NT2/D1 (cell line): ENCODE measurements around the gene HMGB3.
A peak's percentile ranks its signal among the peaks of the same experiment; 100 is the strongest.
"Not testable (repeated sequence)": the region's sequence is repeated elsewhere in the genome, so short reads cannot be mapped to it uniquely, and the experiment has no call there.

Experiments
- DNase-seq: peaks from one replicate; pipeline ENCODE4 v3.0.0-alpha.2; 2011; ENCODE audit warnings: low read depth, low spot score
- H3K27me3 ChIP-seq: 2 replicates; pipeline ENCODE4 v1.6.0; 2011; ENCODE audit warnings: mild to moderate bottlenecking; ENCODE audit not compliant: insufficient read length, insufficient read depth
- H3K36me3 ChIP-seq: 2 replicates; pipeline ENCODE4 v1.6.1; 2011; ENCODE audit warnings: mild to moderate bottlenecking, low read length, mixed read lengths; ENCODE audit not compliant: insufficient read depth, insufficient read length
- H3K4me1 ChIP-seq: 2 replicates; pipeline ENCODE4 v1.5.1; 2011; ENCODE audit not compliant: insufficient read depth, insufficient read length
- H3K4me3 ChIP-seq: 2 replicates; pipeline ENCODE4 v1.5.1; 2011; ENCODE audit warnings: low read depth; ENCODE audit not compliant: insufficient read length
- H3K9ac ChIP-seq: 2 replicates; pipeline ENCODE4 v1.6.0; 2011; ENCODE audit warnings: low read depth; ENCODE audit not compliant: insufficient read length
- H3K9me3 ChIP-seq: 2 replicates; pipeline ENCODE4 v1.5.1; 2011; ENCODE audit warnings: mild to moderate bottlenecking, low read length; ENCODE audit not compliant: insufficient read depth
- SUZ12 ChIP-seq: IDR thresholded peaks from 2 replicates; pipeline ENCODE4 v1.6.1; 2011; ENCODE audit not compliant: insufficient read length, insufficient read depth; ENCODE audit errors: extremely low read depth
- YY1 ChIP-seq: IDR thresholded peaks from 2 replicates; pipeline ENCODE4 v1.6.1; 2011; ENCODE audit not compliant: insufficient read length, insufficient read depth
- ZNF274 ChIP-seq: IDR thresholded peaks from 2 replicates; pipeline ENCODE4 v1.6.1; 2011; ENCODE audit warnings: mild to moderate bottlenecking, low read depth, low read length

HMGB3 gene

DNA sequence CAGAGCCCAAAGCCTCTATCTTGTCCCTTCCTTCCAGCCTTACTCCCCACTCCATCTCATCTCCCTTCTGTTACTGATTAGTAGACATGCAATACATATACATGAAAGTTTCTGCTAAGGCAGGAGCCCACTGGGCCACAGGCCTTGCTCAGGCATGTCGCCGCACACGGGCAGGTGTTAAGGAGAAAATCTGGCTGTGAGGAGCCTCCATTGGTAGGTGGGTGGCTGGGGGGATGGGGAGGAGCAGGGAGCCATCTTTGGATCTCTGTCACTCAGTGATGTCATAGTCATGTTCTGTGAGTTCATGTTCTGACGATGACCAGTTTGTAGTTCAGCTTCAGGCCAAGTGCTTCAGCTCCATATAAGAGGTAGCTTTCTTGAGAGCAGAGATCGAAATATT, 2.9 kb upstream of the HMGB3 start:
- Histone ChIP-seq H3K27me3 (peaks cover 10% of the 10 kb centered on the region), H3K4me1 (no peaks in the 10 kb centered on the region), H3K9me3 (no peaks in the 10 kb centered on the region), H3K36me3 (peaks cover 4% of the 10 kb centered on the region), H3K4me3 (no peak overlapping the region), H3K9ac (no peak overlapping the region)
- TF ChIP-seq ZNF274 (no peak), SUZ12 (no peak), YY1 (no peak)
- no peak for DNase-seq

DNA sequence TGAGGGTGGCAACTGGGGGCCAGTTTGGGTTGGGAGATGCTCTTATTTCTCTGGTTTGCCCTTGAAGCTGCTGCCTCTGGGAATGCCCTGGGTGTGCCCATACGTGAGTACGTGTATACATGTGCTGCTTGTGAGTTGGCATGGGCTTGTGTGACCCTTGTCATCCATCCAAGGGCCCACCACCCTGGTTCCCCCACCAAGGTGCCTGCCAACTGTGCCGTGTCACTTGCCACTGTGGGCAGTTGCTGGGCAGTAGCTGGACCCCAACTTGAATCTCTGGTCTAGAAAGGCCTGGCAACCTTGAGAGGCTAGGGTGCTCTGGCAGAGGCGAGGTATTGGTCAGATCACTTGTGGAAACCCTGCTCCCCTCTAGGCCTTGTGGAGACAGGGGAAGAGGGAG, 2.4 kb upstream of the HMGB3 start:
- Histone ChIP-seq H3K27me3 (peaks cover 10% of the 10 kb centered on the region), H3K9me3 (no peaks in the 10 kb centered on the region), H3K9ac (no peak overlapping the region), H3K36me3 (peaks cover 9% of the 10 kb centered on the region), H3K4me3 (no peak overlapping the region), H3K4me1 (no peaks in the 10 kb centered on the region)
- no peak for TF ChIP-seq ZNF274
- no peak for TF ChIP-seq SUZ12
- no peak for TF ChIP-seq YY1
- DNase-seq, result no peak

DNA sequence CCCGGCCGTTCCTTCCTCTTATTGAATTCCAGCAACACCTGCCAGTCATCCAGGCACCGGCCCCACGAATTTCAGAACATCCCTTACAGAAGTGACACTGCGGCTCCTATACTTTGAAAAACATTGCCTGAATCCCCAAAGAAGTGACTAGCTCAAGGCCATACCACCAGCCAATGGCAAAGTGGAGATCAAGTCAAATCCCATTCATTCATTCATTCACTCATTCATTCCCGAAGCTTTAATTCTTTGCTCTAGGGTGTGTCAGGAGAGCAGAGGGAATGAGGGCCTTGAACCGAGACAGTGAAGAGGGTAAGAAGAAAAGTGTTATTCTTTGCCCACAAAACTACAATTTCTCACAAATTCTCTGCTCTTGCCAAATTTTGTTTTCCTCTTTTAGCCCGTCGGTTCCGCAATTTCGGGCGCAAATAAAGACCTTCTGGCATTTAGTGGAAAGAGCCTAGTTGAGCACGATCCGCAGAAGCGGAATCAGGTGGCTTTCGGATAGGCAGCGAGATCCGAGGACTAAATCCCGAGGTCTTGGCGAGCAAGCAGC, 824 bp upstream of the HMGB3 start:
- H3K27me3 ChIP-seq, result peaks cover 10% of the 10 kb centered on the region
- H3K4me3 ChIP-seq, result peak overlapping the region; percentile 40
- peak overlapping the region; percentile 64 for H3K9ac ChIP-seq
- no peak for DNase-seq
- no peaks in the 10 kb centered on the region for H3K4me1 ChIP-seq
- TF ChIP-seq YY1, result no peak
- TF ChIP-seq ZNF274, result no peak
- TF ChIP-seq SUZ12, result no peak
- H3K9me3 ChIP-seq, result no peaks in the 10 kb centered on the region
- peaks cover 14% of the 10 kb centered on the region for H3K36me3 ChIP-seq

DNA sequence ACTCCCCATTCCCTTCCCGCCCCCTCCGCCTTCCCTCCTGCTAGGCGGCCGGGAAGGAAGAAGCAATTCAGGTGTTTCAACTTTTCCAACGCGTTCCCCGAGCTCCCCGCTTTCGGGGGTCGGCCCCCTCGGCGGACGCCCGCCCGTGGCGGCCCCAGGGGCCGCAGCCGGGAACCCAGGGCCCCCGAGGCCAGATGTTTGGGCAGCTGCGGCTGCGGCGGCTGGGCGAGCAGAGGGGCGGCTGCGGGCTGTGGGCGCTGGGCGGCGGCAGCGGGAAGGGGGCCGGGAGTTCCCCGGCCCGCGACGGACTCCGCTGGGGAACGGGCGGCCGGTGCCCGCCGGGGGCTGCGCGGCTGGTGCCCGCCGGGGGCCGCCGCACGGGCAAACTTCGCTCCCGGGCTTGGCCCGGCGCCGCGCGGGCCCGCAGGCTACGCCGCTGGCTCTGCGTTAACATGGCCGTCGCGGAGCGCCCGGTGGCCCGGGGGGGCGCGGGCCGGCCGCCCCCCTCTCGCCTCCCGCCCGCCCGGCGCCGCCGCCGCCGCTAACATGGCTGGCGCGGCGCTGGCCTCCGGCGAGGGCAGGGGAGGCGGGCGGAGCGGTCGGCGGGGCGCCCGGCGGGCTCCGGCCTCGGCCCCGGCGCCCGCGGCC, 510 bp downstream of the HMGB3 start:
- no peak for DNase-seq
- Histone ChIP-seq H3K4me1 (no peaks in the 10 kb centered on the region), H3K36me3 (peaks cover 14% of the 10 kb centered on the region), H3K4me3 (peak overlapping the region; percentile 36), H3K27me3 (peaks cover 10% of the 10 kb centered on the region), H3K9ac (peak overlapping the region; percentile 67), H3K9me3 (no peaks in the 10 kb centered on the region)
- TF ChIP-seq ZNF274 (no peak), YY1 (no peak), SUZ12 (no peak)

DNA sequence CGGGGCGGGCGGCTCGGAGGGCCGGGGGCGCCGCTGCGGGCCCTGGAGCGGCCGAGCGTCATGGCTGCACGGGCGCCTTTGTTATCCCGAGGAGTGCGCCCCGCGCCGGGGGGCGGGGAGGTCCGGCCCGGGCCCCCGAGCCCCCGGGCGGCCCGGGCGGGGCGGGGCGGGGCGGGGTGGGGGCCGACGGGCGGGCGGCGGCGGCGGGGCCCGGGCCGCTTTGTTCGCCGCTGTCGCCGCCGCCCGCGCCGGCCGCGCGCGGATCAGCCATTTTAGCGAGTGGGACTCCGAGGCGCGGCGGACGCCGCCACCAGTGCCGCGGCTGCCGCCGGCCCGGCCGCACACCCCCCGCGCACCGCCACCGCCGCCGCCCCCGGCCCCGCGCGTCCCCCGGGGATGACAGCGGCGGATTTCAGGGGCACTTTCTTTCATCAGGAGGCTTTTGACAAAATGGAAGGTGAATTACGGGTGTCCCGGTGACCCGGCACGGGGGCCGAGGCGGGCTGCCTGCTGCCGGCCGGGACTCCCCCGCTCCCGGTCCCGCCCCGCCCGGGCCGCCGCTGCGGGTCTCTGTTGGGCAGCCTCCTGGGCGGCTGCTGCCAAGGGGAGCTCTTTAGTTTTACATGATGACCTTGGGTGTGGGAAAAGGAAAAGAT, 1.2 kb downstream of the HMGB3 start:
- H3K9me3 ChIP-seq, result no peaks in the 10 kb centered on the region
- H3K9ac ChIP-seq, result peak overlapping the region; percentile 50
- no peaks in the 10 kb centered on the region for H3K4me1 ChIP-seq
- H3K36me3 ChIP-seq, result peaks cover 14% of the 10 kb centered on the region
- H3K4me3 ChIP-seq, result peak overlapping the region; percentile 43
- TF ChIP-seq YY1 (no peak), SUZ12 (no peak), ZNF274 (no peak)
- no peak for DNase-seq
- H3K27me3 ChIP-seq, result peaks cover 10% of the 10 kb centered on the region

DNA sequence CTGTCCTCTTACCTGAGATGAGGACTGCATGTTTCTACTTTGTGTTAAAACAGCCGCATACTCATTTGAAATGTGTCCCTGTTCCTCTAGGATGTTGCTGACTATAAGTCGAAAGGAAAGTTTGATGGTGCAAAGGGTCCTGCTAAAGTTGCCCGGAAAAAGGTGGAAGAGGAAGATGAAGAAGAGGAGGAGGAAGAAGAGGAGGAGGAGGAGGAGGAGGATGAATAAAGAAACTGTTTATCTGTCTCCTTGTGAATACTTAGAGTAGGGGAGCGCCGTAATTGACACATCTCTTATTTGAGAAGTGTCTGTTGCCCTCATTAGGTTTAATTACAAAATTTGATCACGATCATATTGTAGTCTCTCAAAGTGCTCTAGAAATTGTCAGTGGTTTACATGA, 4.6 kb downstream of the HMGB3 start:
- H3K9ac ChIP-seq, H3K9me3 ChIP-seq, DNase-seq, H3K4me1 ChIP-seq, H3K27me3 ChIP-seq, H3K4me3 ChIP-seq: not testable (repeated sequence)
- peaks cover 14% of the 10 kb centered on the region for H3K36me3 ChIP-seq

DNA sequence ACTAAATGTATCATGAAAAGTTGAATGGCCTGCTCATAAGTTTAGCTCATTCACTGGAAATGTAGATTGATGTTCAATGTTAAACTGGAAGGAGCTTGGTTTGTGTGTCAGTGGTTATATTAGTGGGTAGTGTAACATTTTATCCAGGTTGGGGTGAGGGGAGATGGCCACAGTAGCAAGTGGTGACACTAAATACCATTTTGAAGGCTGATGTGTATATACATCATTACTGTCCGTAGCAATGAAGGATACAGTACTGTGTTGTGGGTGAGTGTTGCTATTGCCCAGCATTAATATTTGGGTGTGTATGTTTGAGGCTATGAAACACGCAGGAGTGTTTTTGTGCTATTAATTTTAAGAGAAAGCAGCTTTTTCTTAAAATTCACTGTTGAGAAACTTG, 6.3 kb downstream of the HMGB3 start:
- H3K9ac ChIP-seq, result no peak overlapping the region
- TF ChIP-seq SUZ12, result no peak
- no peak for TF ChIP-seq ZNF274
- TF ChIP-seq YY1, result no peak

More for the DNA sequence above, 6.3 kb downstream of the HMGB3 start:
- DNase-seq, result no peak
- Histone ChIP-seq H3K4me1 (no peaks in the 10 kb centered on the region), H3K36me3 (peaks cover 14% of the 10 kb centered on the region), H3K9me3 (no peaks in the 10 kb centered on the region), H3K4me3 (no peak overlapping the region), H3K27me3 (no peaks in the 10 kb centered on the region)
